HG03378 (cell line): ENCODE data around the gene CFAP46.
"Not testable (repeated sequence)": the region's sequence is repeated elsewhere in the genome, so short reads cannot be mapped to it uniquely, and the experiment has no call there.

Source experiments
- ATAC-seq: cut with Tn5 transposase; IDR thresholded peaks from one replicate; pipeline ENCODE4 v1.9.1; 2021; ENCODE audit warnings: mild to moderate bottlenecking, moderate library complexity; ENCODE audit not compliant: unreplicated experiment

The CFAP46 gene

GRCh38 chr10:132963430-132963960 lies 21.1 kb upstream of the CFAP46 start:
- ATAC-seq: no peak

GRCh38 chr10:132962623-132963429 lies 20.5 kb upstream of the CFAP46 start:
- peak; percentile 42 for ATAC-seq

- peak; percentile 63 for ATAC-seq
Observed at GRCh38 chr10:132961787-132962622, 19.6 kb upstream of the CFAP46 start.

- ATAC-seq: no peak
Observed at GRCh38 chr10:132961420-132961786, 19.0 kb upstream of the CFAP46 start.

GRCh38 chr10:132960631-132961419 lies 18.5 kb upstream of the CFAP46 start:
- no peak for ATAC-seq

- no peak for ATAC-seq
Observed at GRCh38 chr10:132960071-132960472, 17.7 kb upstream of the CFAP46 start.

- ATAC-seq: no peak
Observed at GRCh38 chr10:132959559-132959961, 17.2 kb upstream of the CFAP46 start.

GRCh38 chr10:132958883-132959558 lies 16.7 kb upstream of the CFAP46 start:
- no peak for ATAC-seq

- ATAC-seq: no peak
Observed at GRCh38 chr10:132957981-132958882, 15.9 kb upstream of the CFAP46 start.

GRCh38 chr10:132957131-132957530 lies 14.8 kb upstream of the CFAP46 start:
- ATAC-seq: no peak

- not testable (repeated sequence) for ATAC-seq
Observed at GRCh38 chr10:132956259-132956658, 13.9 kb upstream of the CFAP46 start.

GRCh38 chr10:132955479-132955878 lies 13.1 kb upstream of the CFAP46 start:
- ATAC-seq: no peak

- ATAC-seq: no peak
Observed at GRCh38 chr10:132953428-132953827, 11.1 kb upstream of the CFAP46 start.

- no peak for ATAC-seq
Observed at GRCh38 chr10:132951926-132952325, 9.6 kb upstream of the CFAP46 start.

- no peak for ATAC-seq
Observed at GRCh38 chr10:132948351-132948750, 6.0 kb upstream of the CFAP46 start.

GRCh38 chr10:132947843-132948242 lies 5.5 kb upstream of the CFAP46 start:
- ATAC-seq: no peak

- ATAC-seq: no peak
Observed at GRCh38 chr10:132946806-132947546, 4.6 kb upstream of the CFAP46 start.

GRCh38 chr10:132946311-132946710 lies 3.9 kb upstream of the CFAP46 start:
- no peak for ATAC-seq

- no peak for ATAC-seq
Observed at GRCh38 chr10:132945894-132946255, 3.5 kb upstream of the CFAP46 start.
